Gastrocnemius medialis (tissue), 4 donors: ENCODE measurements around the gene TMC2. TPM values are rescaled to one million over a fixed set of nuclear protein-coding genes. Genes with fewer than 3 reads are reported as not detected.

Source experiments
- ATAC-seq, 2 donors: fragments of 150-250 bp; one replicate each; pipeline ENCODE4 v1.9.1; 2016
- DNase-seq, 2 donors: peaks; one replicate each; pipeline ENCODE4 v3.0.0-alpha.2; 2019
- H3K27ac ChIP-seq, 4 donors: fragments of 200-600 bp; sonication (generic); 1 replicate in 1 of 4; 2 replicates in 3 of 4; pipeline ENCODE4 v1.5.1; 2016 to 2018; ENCODE audit warnings: mild to moderate bottlenecking in 2 of 4, moderate library complexity in 1 of 4
- H3K27me3 ChIP-seq, 3 donors: fragments of 200-600 bp; sonication (generic) in 2 of 3; 1 replicate in 1 of 3; 2 replicates in 2 of 3; pipeline versions ENCODE4 v1.5.1 to v1.6.0; 2016 to 2019; ENCODE audit warnings: mild to moderate bottlenecking in 1 of 3, moderate library complexity in 1 of 3
- H3K36me3 ChIP-seq, 2 donors: fragments of 200-600 bp; sonication (generic) in 1 of 2; one replicate each; pipeline ENCODE4 v1.5.1; 2017 to 2018
- H3K4me1 ChIP-seq, 2 donors: fragments of 200-600 bp; sonication (generic) in 1 of 2; one replicate each; pipeline ENCODE4 v1.5.1; 2016 to 2017; ENCODE audit warnings: mild to moderate bottlenecking in 2 of 2
- H3K4me3 ChIP-seq, 4 donors: fragments of 200-600 bp; sonication (generic) in 3 of 4; 1 replicate in 1 of 4; 2 replicates in 3 of 4; pipeline ENCODE4 v1.5.1; 2016 to 2019; ENCODE audit warnings: mild to moderate bottlenecking in 2 of 4
- H3K9me3 ChIP-seq, 3 donors: fragments of 200-600 bp; sonication (generic) in 2 of 3; 1 replicate in 1 of 3; 2 replicates in 2 of 3; pipeline ENCODE4 v1.5.1; 2016 to 2019
- CTCF ChIP-seq, 5 experiments: fragments of 450-650 bp in 3 of 5; fragments of 200-600 bp in 2 of 5; sonication (generic) in 2 of 5; IDR thresholded peaks in 4 of 5; conservative IDR thresholded peaks in 1 of 5; 1 replicate in 4 of 5; 2 replicates in 1 of 5; pipeline ENCODE4 v1.5.1; 2016 to 2019; ENCODE audit warnings: antibody characterized with exemption in 5 of 5, mild to moderate bottlenecking in 3 of 5, moderate library complexity in 3 of 5
- POLR2A ChIP-seq, 2 donors: fragments of 450-650 bp; IDR thresholded peaks; one replicate each; pipeline ENCODE4 v1.6.1; 2017; ENCODE audit warnings: antibody characterized with exemption in 2 of 2, mild to moderate bottlenecking in 2 of 2, moderate library complexity in 2 of 2
- in situ Hi-C, 4 donors: fragments of 200-750 bp; cut with MboI; loops; one replicate each; pipeline versions ENCODE4 v1.15.0 to v1.8.0; 2017; ENCODE audit warnings: low sequenced_read_pairs in 4 of 4
- intact Hi-C: fragments of 100-400 bp; cut with DNase I; formaldehyde crosslinking; loops from one replicate; pipeline ENCODE4 v1.15.1; 2023; ENCODE audit warnings: low total_unique reads
- total RNA-seq, 4 donors: library from RNA; depleted of rRNA; stranded (reverse); fragments of >200 nt; gene quantifications; one replicate each; pipeline versions ENCODE4 v1.1.0 to v1.2.3, GENCODE V29; 2016

The TMC2 gene
- total RNA-seq, 4 donors from 2014 or later, result 0.10 TPM; not detected in 2

DNA sequence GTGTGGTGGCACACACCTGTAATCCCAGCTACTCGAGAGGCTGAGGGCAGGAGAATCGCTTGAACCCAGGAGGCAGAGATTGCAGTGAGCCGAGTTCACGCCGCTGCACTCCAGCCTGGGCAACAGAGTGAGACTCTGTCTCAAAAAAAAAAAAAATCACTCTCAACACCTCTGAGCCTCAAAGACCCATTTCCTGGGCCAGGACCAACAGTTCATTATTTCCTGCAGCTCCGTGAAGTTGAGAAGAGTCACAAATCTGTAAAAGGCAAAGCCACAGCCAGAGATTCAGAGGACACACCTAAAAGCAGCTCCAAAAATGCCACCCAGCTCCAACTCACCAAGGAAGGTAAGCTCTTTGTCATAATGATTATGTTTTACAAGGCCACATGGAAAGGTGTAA, 100.9 kb downstream of the TMC2 start:
- in situ Hi-C loops (no loop called here), intact Hi-C loops (no loop called here)
- TF ChIP-seq CTCF (IDR thresholded peaks at IDR 0.05 in 4 of 5, conservative IDR thresholded peaks at IDR 0.05 in 1 of 5), result no peak
- no peak for TF ChIP-seq POLR2A (IDR thresholded peaks at IDR 0.05)
- no peak overlapping the region for H3K27ac ChIP-seq
- peaks cover 0 to 8% (median 7%) of the 10 kb centered on the region in 3 donors for H3K27me3 ChIP-seq
- ATAC-seq, result no peak
- DNase-seq, result no peak
- no peaks in the 10 kb centered on the region for H3K4me1 ChIP-seq
- H3K4me3 ChIP-seq, result no peak overlapping the region
- H3K36me3 ChIP-seq, result peaks cover 0 to 2% of the 10 kb centered on the region in 2 donors
- no peaks in the 10 kb centered on the region for H3K9me3 ChIP-seq

- H3K4me1 ChIP-seq, result no peaks in the 10 kb centered on the region
- H3K4me3 ChIP-seq, result no peak overlapping the region
- DNase-seq (no peak), ATAC-seq (no peak)
- no peak overlapping the region for H3K27ac ChIP-seq
- H3K36me3 ChIP-seq, result peaks cover 0 to 17% of the 10 kb centered on the region in 2 donors
- H3K27me3 ChIP-seq, result no peaks in the 10 kb centered on the region
- intact Hi-C loops, result loop anchor here (10.0 kb wide), 1 partner anchor 365 kb away; no protein-coding TSS in a partner anchor
- TF ChIP-seq POLR2A (IDR thresholded peaks at IDR 0.05), result no peak
- no peaks in the 10 kb centered on the region for H3K9me3 ChIP-seq
- in situ Hi-C loops, result no loop called here
Measured at GRCh38 chr20:2640260-2640659, 103.9 kb downstream of the TMC2 start.

DNA sequence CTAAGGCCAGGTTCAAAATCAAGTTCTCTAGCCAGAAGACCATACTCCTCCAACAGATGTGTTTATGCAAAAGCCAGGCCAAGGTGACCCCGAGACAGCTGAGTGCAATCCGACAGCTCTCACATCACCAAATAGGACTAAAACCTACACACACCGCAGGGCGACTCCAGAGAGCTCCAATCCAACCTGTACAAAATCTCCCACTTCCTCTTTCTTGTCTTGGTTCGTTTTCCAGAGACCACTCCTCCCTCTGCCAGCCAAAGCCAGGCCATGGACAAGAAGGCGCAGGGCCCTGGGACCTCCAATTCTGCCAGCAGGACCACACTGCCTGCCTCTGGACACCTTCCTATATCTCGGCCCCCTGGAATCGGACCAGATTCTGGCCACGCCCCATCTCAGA, 104.5 kb downstream of the TMC2 start:
- ATAC-seq (no peak), DNase-seq (no peak)
- no peak overlapping the region for H3K4me3 ChIP-seq
- in situ Hi-C loops (no loop called here), intact Hi-C loops (loop anchor here (10.0 kb wide), 1 partner anchor 364 kb away; no protein-coding TSS in a partner anchor)
- no peak overlapping the region for H3K27ac ChIP-seq
- H3K36me3 ChIP-seq, result peaks cover 0 to 17% of the 10 kb centered on the region in 2 donors
- no peak for TF ChIP-seq POLR2A (IDR thresholded peaks at IDR 0.05)
- TF ChIP-seq CTCF (IDR thresholded peaks at IDR 0.05 in 4 of 5, conservative IDR thresholded peaks at IDR 0.05 in 1 of 5), result no peak
- no peaks in the 10 kb centered on the region for H3K27me3 ChIP-seq
- H3K9me3 ChIP-seq, result no peaks in the 10 kb centered on the region
- no peaks in the 10 kb centered on the region for H3K4me1 ChIP-seq

DNA sequence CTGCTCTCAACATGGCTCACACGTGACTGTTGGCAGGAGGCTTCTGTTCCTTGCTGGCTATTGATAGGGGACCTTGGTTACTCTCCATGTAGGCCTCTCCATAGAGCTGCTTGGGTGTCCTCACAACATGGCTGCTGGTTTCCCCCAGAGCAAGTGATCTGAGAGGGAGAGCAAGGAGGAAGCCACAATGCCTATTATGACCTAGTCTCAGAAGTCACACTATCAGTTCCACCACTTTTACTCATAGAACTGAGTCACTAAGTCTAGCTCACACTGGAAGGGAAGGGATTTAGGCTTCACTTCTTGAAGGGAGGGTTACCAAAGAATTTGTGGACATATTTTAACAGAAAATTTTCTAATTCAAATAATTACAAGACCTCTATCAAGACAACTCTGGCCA, 107.3 kb downstream of the TMC2 start:
- no peak for DNase-seq
- intact Hi-C loops (loop anchor here (10.0 kb wide), 1 partner anchor 361 kb away; no protein-coding TSS in a partner anchor), in situ Hi-C loops (no loop called here)
- Histone ChIP-seq H3K27ac (no peak overlapping the region), H3K4me3 (no peak overlapping the region), H3K9me3 (no peaks in the 10 kb centered on the region), H3K4me1 (no peaks in the 10 kb centered on the region), H3K27me3 (no peaks in the 10 kb centered on the region), H3K36me3 (peaks cover 0 to 17% of the 10 kb centered on the region in 2 donors)
- TF ChIP-seq POLR2A (IDR thresholded peaks at IDR 0.05) (no peak), CTCF (IDR thresholded peaks at IDR 0.05 in 4 of 5, conservative IDR thresholded peaks at IDR 0.05 in 1 of 5) (no peak)
- ATAC-seq, result no peak

DNA sequence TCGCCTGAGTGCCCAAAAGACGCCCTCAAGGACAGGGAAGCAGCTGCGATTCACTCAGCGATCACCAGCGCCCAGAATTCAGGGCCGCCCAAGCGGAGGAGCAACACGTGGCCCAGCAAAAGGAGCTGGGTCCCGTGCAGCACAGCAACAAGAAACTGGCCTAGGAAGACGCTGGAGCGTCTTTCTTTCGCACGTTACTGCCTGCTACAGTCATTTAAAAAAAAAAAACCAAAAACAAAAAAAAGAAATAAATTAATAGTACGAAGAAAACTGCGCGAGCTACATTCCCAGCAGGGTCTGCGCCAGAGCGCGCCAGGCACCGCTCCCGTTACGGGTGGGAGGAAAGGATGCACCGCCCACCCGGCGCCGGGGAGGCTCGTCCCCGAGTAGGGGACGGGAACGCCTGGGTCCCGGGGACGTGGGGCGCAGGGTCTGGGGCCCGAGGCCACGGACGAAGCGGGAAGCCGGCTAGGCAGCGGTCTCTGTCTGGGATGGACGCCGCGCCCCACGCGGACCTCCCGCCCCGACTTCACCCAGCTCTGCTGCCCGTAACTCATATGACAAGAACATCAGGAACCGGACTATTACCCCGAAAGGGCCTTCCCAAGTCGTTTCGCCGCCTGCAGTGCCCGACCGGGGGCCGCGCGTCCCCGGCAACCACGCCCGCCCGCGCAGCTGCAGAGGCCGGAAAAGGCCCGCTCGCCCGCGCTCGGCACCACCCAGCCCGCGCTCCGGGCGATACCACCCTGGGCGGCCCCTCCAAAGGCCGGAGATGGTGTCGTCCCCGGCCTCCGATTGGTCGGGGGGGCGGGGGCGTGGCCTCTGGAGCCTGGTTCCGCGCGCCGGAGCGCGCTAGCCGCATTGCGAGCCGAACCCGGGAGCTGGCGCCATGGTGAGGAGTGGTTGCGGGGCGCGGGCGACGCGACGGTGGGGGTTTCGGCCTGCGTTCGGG, 115.7 kb downstream of the TMC2 start, which contains the start of gene NOP56:
TSS of gene NOP56 (plus strand) at position 861 of the 952 bp plus-strand sequence. CDS start at position 890, 29 bp downstream.
- no peaks in the 10 kb centered on the region for H3K9me3 ChIP-seq
- in situ Hi-C loops (loop anchor here in 2 of 4 donors (10.0 to 25.0 kb wide), 2 partner anchors 137 to 210 kb away; partner anchors contain the start of gene PTPRA (in 1 of the 2)), intact Hi-C loops (loop anchor here (1.0 to 10.0 kb wide), 6 partner anchors 12 to 550 kb away; partner anchors contain the start of genes IDH3B, PCED1A, PTPRA and SNRPB)
- peak within 1 kb of the TSS; percentile 84 to 96 (median 90) for H3K4me3 ChIP-seq
- peaks cover 0 to 36% of the 10 kb centered on the region in 2 donors for H3K36me3 ChIP-seq
- peak within 1 kb of the TSS; percentile 91 to 97 (median 94) for H3K27ac ChIP-seq
- TF ChIP-seq CTCF (IDR thresholded peaks at IDR 0.05 in 4 of 5, conservative IDR thresholded peaks at IDR 0.05 in 1 of 5) (no peak), POLR2A (IDR thresholded peaks at IDR 0.05) (peak; percentile 84 to 95)
- peaks cover 17 to 21% of the 10 kb centered on the region in 2 donors for H3K4me1 ChIP-seq
- H3K27me3 ChIP-seq, result no peaks in the 10 kb centered on the region
- DNase-seq (peak; percentile 81 to 85), ATAC-seq (peak; percentile 90 to 92)
